ENCODE results near the gene AGAP1. TPM values are rescaled to one million over a fixed set of nuclear protein-coding genes. Genes with fewer than 3 reads are reported as not detected.

AGAP1 gene
- total and polyA plus RNA-seq, 2 donors (not counting 3 experiments of a cell fraction or from before 2014, with no cell fraction given): 10.2 to 20.9 TPM

DNA sequence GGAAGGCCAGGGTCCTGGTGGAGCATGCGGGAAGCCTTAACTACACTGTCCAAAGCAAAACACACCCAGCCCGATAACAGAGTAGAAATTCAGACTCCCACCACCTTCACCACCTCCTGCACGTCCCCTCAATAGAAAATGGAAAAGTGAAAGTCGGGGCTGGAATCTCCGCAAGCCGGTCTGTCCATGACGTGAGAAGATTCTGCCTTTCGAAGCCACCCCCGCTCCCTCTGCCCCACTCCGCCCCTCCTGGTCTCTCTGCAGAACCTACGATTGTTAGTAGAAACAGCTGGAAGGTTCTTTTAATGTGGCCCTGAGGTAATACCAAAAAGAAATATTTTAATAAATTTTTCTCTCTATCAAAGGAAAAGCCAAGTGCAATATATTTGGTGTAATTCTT lies 558.0 kb downstream of the AGAP1 start:
- Histone ChIP-seq H2AFZ (ENCODE audit: low read depth, low read length) (no peak overlapping the region), H3K36me3 (ENCODE audit: control insufficient read depth in 2 of 2, extremely low read depth in 1 of 2, insufficient read depth in 2 of 2, low read length in 2 of 2) (no peaks in the 10 kb centered on the region), H3K9me1 (replicated peaks; ENCODE audit: control insufficient read depth, extremely low read depth, insufficient read depth, low read length) (no peaks in the 10 kb centered on the region), H3K4me3 (replicated peaks in 1 of 3; ENCODE audit: insufficient read depth in 1 of 3, low read depth in 1 of 3, low read length in 3 of 3) (no peak overlapping the region), H3K9ac (replicated peaks; ENCODE audit: extremely low read depth, insufficient read depth, low read length) (no peak overlapping the region), H3K4me2 (ENCODE audit: insufficient read depth, low read length) (no peak overlapping the region), H3K27ac (ENCODE audit: insufficient read depth, low read depth, low read length) (no peak overlapping the region), H3K4me1 (ENCODE audit: control insufficient read depth, extremely low read depth, insufficient read depth, low read length) (no peaks in the 10 kb centered on the region), H3K27me3 (ENCODE audit: control insufficient read depth in 2 of 2, insufficient read depth in 2 of 2, low read length in 2 of 2) (no peaks in the 10 kb centered on the region), H3K9me3 (replicated peaks; ENCODE audit: control insufficient read depth, insufficient read depth, low read length) (no peaks in the 10 kb centered on the region), H4K20me1 (replicated peaks; ENCODE audit: control insufficient read depth, extremely low read depth, insufficient read depth, low read length) (no peaks in the 10 kb centered on the region), H3K79me2 (ENCODE audit: control insufficient read depth, insufficient read depth, low read length) (no peaks in the 10 kb centered on the region)
- ChIA-PET CTCF (no interaction called here), POLR2A (no interaction called here)
- no peak for DNase-seq (ENCODE audit: low read depth, low spot score)
- FAIRE-seq: no peak
- BruUV-seq (replicated peaks): no TSS peak
- dilution Hi-C loops (cut with MboI; ENCODE audit: extremely low pct_ligation_motif_present, low sequenced_read_pairs): no loop called here
- intact Hi-C loops (cut with micrococcal nuclease): no loop called here
- TF ChIP-seq JUN (IDR thresholded peaks at IDR 0.05; ENCODE audit: borderline replicate concordance, insufficient read depth, insufficient read length, low read depth): no peak
- TF ChIP-seq GATA2 (IDR thresholded peaks at IDR 0.05; ENCODE audit: insufficient read depth, insufficient read length, low read depth, low read length): no peak
- no peak for TF ChIP-seq EZH2 (IDR thresholded peaks at IDR 0.05; ENCODE audit: borderline replicate concordance, low read depth, low read length, severe bottlenecking)
- TF ChIP-seq POLR2AphosphoS5 (IDR thresholded peaks at IDR 0.05; ENCODE audit: insufficient read depth, low read depth, low read length): no peak
- no peak for TF ChIP-seq MYC (IDR thresholded peaks at IDR 0.05; ENCODE audit: low read depth, low read length)
- TF ChIP-seq, protein P1, sequence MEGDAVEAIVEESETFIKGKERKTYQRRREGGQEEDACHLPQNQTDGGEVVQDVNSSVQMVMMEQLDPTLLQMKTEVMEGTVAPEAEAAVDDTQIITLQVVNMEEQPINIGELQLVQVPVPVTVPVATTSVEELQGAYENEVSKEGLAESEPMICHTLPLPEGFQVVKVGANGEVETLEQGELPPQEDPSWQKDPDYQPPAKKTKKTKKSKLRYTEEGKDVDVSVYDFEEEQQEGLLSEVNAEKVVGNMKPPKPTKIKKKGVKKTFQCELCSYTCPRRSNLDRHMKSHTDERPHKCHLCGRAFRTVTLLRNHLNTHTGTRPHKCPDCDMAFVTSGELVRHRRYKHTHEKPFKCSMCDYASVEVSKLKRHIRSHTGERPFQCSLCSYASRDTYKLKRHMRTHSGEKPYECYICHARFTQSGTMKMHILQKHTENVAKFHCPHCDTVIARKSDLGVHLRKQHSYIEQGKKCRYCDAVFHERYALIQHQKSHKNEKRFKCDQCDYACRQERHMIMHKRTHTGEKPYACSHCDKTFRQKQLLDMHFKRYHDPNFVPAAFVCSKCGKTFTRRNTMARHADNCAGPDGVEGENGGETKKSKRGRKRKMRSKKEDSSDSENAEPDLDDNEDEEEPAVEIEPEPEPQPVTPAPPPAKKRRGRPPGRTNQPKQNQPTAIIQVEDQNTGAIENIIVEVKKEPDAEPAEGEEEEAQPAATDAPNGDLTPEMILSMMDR (IDR thresholded peaks at IDR 0.05; ENCODE audit: extremely low read depth in 1 of 2, insufficient read depth in 1 of 2, low read depth in 1 of 2, low read length in 2 of 2): no peak
- no peak for TF ChIP-seq POLR2A (IDR thresholded peaks at IDR 0.05; ENCODE audit: low read depth, low read length)
- TF ChIP-seq, protein P2, sequence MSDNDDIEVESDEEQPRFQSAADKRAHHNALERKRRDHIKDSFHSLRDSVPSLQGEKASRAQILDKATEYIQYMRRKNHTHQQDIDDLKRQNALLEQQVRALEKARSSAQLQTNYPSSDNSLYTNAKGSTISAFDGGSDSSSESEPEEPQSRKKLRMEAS (IDR thresholded peaks at IDR 0.05; ENCODE audit: insufficient read depth, insufficient read length): no peak
- no peak for TF ChIP-seq FOS (IDR thresholded peaks at IDR 0.05; ENCODE audit: borderline replicate concordance, insufficient read depth, low read length)

Data from endothelial cell of umbilical vein (primary cell).